Neural cell (in vitro differentiated cells): Measurements from ENCODE around the gene SP9.

Experiments used
- CTCF ChIP-seq: fragments of 450-650 bp; IDR thresholded peaks from 2 replicates; pipeline ENCODE4 v1.5.1; 2014; ENCODE audit warnings: antibody characterized with exemption, mild to moderate bottlenecking, moderate library complexity; ENCODE audit not compliant: poor library complexity, severe bottlenecking
- POLR2AphosphoS5 ChIP-seq: IDR thresholded peaks from 2 replicates; pipeline ENCODE4 v1.6.1; 2012

GRCh38 chr2:174326161-174327020, 8.4 kb upstream of the SP9 start:
- TF ChIP-seq CTCF: no peak
- no peak for TF ChIP-seq POLR2AphosphoS5
